GM18520 (cell line): Measurements from ENCODE around the gene RPL3.

Source experiments
- ATAC-seq: cut with Tn5 transposase; IDR thresholded peaks from one replicate; pipeline ENCODE4 v1.9.1; 2021; ENCODE audit not compliant: unreplicated experiment

RPL3 gene

DNA sequence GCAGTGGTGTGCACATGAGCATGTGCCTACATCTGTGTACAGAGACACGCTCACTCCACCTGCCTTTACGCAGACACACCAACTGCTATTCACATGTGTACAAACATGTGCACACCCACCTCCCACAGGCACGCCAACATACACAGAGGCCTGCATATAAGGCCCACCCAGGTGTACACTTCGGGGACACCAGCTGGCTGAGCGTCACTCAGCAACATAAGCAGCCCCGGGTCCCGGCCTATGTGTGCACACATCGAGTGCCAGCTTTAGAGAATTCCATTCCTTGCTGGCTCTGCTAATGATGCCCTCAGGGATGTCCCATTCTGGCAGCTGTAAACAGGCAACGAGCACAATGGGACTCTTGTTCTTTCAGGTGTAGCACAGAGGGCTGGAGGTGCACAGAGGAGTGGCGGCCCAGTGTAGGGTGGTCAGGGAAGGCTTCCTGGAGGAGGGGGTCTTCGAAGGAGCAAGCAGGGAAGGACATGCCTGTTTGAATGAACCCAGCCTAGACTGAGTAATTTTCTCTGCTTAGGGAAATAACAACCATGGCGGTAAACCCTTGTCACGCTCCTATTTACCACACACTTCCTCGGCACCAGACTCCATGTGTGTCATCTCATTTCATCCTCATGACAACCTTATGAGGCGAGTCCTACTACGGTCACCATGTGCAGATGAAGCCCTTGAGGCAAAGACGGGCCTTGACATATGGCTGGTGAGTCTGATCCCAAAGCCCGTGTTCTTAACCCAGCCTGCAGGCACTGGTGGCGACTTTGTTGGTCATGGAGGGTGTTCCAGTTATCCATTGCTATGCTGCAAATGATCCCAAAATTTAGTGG, 35.1 kb downstream of the RPL3 start:
- no peak for ATAC-seq

DNA sequence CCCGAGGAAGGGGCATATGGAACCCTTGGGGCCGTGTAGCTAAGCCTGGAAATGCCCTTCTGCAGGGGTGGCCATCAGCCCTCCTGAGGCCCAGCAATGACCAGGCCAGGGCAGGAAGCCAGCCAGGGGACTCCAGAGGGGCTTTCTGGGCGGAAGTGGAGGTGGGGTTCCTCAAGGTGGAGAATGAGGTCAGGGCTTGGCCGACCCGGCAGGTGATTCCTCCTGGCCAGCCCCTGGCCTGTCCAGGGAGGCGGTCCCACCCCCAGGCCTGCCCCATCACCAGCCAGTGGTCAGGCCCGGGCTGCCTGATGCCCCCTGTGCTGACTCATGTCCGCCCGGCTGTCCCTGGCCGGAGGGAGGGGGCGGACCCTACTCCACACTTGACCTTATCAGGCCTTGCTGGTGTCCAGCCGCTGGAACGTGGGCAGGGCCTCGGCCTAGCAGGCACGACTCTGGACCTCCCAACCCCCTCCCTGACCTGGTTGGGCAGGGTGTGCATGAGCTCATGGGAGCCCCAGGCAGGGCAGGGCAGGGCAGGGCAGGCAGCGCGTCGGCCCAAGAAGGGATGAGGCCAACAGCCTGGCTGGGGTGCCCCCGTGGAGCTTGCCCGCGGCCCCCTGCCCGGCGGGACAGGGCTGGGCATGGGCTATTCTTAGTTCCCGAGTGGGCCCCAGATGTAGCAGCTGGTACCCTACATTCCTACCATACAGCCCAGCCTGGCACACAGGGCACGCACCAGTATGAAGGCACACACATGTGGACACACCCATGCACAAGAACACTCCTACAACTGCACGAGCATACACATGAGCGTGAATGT, 35.9 kb downstream of the RPL3 start:
- no peak for ATAC-seq

DNA sequence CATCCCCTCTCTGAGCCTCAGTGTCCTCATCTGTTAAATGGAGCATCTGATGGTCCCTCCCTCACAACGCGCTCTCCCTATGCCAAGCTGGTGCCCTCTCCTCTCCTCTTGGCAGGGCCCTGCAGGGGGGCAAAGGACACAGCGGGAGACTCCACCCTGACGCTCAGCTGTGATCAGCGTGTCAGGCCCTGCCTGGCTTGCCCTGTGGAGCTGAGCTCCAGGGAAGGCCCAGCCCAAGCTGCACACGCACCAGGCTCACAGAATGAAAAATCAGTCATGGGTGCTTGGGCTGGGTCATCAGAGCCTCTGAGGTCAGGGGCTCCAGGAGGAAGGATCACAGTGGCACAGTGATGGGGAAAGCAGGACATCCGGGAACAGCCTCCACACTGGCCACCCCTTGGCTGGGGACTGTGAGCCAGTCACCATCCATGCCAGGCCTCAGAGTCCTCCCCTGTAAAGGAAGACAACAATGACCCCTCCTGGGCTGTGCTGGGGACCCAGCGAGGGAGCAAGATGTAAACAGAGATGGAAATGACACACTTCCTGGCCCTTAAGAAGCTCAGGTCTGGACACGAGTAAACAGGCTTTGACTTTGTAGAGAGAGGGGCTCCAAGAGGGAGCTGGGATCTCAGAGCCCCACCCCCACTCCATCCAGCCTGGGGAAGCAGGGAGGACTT, 36.6 kb downstream of the RPL3 start:
- ATAC-seq: no peak

DNA sequence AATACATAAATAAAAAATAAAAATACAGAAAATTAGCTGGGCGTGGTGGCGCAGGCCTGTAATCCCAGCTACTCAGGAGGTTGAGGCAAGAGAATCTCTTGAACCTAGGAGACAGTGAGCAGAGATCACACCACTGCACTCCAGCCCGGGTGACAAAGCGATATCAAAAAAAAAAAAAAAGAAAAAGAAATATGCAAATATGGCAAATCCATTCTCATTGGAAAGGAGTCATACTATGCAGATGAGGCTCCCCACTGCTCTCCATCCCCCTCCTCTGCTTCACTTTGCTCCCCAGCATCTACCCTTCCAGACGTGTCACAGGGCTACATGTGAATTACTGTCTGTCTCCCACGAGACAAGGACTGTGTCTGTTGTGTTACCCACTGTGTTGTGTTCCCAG, 38.3 kb downstream of the RPL3 start:
- ATAC-seq: no peak

DNA sequence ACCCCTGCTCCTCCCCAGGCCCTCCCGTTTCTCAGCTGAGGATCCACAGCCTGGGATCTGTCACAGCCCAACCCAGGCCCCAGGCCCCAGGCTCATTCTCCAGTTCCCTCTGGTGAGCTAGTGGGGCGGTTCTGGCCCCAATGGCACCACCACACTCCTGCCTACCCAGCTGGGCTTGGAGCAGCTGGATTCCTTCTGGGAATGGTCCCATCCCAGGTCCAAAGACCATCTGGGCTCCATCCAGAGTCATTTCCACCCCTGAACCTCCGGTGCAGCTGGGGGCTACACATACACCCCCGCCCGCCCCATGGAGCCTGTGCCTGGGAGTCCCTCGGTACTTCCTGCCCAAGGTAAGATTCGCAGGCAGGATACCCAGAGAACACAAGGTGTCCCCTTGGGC, 39.2 kb downstream of the RPL3 start:
- ATAC-seq: no peak

DNA sequence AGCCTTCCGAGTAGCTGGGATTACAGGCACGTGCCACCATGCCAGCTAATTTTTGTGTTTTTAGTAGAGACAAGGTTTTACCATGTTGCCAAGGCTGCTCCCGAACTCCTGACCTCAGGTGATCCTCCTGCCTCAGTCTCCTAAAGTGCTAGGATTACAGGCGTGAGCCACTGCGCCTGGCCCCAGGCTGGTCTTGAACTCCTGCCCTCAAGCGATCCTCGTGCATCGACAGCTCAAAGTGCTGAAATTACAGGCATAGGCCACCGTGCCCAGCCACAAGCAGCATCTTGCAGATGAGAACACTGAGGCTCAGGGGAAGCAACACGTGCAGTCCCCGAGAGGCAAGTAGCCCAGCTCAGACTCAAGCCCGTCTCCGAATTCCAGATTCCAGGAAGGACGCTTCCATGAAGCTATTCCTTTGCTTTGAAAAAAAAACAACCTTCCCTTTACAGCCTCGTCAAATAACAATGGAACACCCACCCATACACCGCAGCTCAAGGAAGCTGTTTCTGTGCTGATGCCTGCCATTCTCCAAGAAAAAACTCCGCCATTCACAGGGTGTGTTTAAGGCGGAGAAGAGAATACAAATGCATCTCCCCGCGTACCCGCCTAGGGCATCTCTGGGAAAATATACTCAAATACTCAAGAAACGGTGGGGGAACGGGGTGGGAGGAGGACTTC, 40.1 kb downstream of the RPL3 start:
- no peak for ATAC-seq

DNA sequence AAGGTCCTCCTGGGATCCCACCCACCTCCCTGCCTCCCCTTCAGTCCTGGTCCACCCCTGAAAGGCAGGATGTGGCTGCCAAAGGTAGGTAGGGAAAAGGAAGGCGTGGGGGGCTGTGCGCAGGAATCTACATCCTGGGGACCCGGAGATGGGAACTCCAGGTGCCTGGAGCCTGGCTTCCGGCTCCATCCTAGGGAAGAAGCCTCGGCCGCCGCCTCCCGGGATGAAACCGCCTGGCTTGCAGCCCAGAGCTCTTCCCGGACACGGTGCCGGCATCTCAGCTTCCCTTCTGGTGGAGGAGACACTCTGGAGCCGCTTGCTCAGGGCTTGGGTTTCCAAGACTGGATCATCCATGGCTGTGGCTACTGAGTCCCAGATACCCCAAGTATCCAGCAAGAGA, 41.4 kb downstream of the RPL3 start:
- no peak for ATAC-seq

DNA sequence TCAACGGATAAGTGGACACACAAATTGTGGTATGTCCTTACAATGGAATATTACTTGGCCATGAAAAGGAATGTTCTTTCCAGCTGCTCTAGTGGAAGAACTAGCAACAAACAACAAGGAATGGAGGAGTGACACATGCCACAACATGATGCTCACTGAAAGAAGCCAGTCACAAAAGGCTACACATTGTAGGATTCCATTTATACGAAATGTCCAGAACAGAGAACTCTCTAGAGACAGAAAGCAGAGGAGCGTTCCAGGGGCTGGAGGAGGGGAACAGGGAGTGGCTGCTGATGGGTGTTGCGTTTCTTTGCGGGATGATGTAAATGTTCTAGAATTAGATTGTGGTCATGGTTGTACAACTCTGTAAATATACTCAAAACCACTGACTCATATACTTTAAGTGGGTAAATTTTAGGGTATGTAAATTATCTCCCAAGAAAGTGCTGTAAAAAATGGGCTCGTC, 42.2 kb downstream of the RPL3 start:
- ATAC-seq: no peak

DNA sequence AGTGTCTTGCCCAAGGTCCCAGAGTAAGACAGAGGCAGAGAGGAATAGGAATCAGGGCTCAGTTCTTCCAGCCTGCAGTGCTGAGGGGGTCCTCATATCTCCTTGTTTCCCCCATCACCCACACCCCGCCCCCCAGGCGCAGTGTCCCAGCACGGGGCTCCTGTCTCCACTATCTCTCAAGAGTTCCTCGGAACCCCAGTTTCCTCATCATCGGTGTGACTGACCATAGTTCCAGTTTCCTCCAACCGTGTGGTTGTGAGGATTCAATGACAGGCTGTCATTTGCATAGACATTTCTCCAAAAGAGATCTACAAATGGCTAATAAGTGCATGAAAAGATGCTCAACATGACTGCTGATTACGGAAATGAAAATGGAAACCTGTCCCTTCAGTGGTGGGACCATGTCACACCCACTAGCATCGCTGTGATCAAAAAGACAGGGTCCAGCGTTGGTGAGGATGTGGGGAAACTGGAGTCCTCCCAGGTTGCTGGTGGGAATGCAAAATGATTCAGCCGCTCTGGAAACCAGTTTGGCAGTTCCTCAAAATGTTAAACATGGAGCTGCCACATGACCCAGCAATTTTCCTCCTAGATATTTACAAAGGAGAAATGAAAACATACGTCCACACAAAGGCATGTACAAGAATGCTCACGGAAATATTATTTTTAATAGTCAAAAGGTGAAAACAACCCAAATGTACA, 42.8 kb downstream of the RPL3 start:
- no peak for ATAC-seq

DNA sequence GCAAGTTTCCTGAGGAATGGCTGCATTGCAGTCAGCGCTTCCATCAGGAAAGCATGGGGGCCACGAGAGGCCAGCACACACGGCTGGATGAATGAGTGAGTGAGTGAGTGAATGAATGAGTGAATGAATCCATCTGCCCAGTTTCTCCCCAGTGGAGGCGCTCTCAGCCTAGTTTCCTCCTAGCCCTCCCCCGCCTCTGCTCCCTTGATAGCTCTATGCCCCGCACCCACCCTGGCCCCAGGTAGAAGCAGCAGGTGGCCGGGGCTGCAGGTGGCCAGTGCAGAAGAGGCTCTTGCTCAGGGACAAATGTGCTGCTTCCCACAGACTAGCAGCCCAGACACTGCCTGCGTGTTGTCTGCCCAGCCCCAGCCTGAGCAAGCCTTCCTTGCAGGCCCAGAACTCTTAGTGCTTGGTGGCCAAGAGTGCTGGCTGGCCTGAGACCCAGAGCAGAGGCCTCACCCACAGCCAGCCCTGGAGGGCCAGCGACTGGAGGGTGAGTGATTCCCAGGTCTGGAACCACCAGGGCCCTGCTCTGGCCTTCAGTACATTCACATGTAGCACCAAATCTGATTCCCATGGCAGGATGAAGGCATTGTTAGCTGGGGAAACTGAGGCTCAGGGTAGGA, 43.5 kb downstream of the RPL3 start:
- ATAC-seq: no peak

DNA sequence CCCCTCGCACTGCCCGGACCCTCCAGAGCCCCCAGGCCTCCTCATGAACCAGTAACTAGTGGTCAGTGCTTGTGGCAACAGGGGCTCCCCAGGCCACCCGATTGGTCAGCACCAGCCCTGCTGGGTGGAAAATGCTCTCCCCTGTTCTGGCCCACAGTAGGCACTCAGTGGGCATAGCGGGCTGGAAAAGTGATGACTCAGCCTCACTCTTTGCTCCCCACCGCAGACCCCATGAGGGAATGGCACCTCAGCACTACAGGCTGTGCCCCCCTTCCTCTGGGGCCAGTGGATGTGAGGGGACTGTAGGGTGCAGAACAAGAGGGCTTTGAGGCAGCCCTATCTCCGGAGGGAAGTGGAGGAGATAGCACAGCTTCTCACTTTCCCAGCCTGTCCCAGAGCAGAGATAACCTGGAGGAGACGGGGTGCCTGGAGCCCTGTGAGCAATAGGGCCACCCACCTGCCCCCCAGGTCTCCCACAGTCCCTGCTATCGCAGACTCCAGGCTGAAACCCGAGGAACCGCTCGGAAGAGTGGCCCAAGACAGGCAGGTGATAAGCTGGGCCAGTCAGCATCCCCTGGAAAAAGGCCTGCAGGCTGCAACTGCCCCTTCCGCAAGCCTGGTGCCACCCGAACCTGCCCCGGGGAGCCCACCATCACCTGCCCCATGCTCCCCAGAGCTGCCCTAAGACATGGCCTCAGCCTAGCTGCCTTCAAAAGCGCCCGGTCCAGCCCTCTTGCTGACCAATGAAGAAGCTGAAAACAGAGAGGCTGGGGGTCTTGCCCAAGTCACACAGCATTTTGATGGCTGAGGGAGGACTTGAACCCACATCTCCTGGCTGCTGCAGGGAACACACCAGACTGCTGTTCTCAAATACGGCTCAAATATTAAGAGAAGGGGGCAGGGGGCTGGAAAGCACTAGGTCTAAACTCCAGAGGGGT, 45.2 kb downstream of the RPL3 start:
- no peak for ATAC-seq

DNA sequence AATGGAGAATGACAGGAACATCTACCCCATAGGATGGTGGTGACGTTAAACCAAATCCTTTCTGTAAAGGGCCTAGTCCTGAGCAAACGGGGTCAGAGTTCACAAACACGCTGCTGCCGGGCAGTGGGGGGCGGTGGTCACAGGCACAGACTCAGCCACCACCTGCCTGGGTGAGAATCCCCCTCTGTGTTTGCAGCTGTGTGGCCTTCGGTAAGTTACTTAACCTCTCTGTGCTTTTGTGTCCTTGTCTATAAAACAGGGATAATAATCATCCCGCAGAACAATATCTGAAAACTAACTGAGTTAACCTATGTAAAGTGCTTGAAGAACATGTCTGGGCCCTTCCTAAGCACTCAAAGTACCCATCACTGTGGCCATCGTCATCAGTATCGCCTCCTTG, 48.6 kb downstream of the RPL3 start:
- no peak for ATAC-seq

DNA sequence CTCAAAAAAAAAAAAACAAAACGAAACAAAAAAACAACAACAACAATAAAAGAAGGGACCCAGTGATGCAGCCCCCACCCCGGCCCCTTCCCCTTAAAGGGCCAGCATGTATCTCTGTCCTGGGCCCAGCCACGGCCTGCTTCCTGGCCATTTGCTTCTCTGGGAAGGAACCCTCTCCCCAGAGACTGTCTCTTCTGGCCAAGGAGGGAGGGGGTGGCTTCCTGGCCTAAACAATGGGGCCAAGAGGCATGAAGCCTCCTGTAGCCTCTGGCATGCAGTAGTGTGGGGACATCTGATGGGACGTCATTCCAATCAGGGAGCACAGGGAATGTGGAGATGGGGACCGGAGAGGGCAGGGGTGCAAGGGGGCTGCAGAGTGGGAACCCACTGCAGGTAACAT, 49.1 kb downstream of the RPL3 start:
- no peak for ATAC-seq

DNA sequence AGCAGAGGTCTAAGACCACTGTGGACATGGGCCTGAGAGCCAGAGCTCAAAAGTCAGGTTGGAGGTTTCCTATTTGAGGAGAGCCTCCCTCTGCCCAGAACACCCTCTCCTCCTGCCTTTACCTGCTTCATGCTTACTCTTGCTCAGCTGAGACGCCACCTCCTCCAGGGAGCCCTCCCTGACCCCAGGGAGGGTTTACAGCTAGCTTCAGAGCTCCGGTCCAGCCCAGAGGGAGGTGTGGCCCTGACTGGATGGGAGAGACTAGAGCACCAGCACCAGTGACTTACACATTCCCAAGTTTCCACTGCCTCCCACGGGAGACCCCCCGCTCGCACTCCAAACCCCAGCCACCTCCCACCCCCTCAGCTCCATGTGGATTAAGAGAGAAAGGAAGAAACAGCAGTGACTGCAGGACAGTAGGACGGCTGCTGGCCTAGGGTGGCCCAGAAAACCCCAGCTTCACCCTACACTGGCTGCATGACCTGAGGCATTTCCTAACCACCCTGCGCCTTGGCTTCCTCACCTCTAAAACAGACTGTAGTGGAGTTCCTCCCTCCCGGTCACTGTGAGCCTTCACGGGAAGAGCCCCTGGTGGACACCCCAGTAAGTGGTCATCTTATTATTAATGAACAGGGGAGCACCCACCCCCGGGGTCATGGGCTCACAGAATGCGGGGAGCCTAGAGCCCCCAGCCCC, 50.2 kb downstream of the RPL3 start:
- ATAC-seq: no peak

DNA sequence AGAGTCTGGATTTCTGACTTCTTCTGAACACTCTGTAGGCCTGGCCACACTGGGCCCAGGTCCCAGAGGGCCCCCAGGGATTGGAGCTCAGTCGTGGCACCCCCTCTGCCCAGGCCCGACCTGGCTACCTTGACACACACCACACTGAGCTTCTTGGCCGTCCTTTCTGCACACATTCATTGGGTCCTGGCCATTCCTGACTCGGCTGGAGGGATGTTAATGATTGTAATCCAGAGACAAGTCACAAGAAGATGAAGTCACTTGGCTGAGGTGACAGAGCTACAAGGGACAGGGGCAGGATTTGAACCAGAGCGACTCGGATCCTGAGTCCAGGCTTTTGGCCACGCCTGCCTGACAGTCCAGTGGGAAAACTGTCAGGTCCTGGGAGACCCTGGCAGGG, 50.8 kb downstream of the RPL3 start:
- ATAC-seq: no peak

DNA sequence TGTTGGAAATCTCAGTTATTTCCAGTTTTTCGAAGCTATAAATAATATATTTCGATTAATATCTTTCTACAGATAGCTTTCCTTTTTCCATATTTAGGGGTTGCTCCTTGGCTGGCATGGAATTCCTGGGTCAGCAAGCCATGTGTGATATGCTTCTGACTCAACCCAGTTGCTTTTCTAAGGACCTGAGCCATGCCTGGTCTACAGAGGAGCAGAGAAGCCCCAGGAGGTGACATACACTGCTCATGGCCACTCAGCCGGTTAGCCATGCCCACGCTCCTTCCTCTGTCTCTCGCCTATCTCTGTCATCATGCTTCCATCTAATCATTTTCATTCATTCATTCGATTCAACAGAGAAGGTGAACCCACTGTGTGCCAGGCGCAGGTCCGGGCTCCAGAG, 51.4 kb downstream of the RPL3 start:
- ATAC-seq: no peak

DNA sequence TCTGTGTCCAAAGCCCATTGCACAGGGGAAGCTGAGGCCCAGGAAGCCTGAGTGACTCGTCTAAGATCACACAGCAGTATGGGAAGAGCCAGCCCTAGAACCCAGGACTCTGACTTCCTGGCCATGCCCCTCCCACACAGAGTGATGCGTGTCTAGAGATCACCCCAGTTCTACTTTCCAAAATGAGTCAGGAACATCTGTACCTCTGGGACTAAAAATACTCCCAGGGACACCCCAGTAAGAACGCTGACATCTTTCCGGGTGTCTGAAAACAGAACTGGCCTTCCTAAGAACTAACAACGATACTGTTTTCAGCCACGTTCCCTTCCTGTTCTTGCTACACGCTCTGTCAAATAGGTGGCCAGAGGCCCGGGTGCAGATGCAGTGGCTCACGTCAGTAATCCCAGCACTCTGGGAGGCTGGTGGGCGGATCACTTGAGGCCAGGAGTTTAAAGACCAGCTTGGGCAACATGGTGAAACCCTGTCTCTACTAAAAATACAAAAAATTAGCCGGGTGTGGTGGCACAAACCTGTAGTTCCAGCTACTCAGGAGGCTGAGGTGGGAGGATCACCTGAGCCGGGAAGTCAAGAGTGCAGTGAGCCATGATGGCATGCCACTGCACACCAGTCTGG, 52.9 kb downstream of the RPL3 start:
- ATAC-seq: peak; percentile 51
